ENCODE results near the gene TMEM147. TPM values are rescaled to one million over a fixed set of nuclear protein-coding genes. Genes with fewer than 3 reads are reported as not detected.

TMEM147 gene
- total and polyA plus RNA-seq, 10 of the 15 experiments (the other 5 are each of a cell fraction or from before 2014, with no cell fraction given) = 53.4 to 145 (median 79.3) TPM

GRCh38 chr19:35562336-35562735, 16.9 kb downstream of the TMEM147 start:
- no peaks in the 10 kb centered on the region; a peak in 2 of 4 replicates for H3K27me3 ChIP-seq (replicated peaks in 1 of 2; ENCODE audit: control insufficient read depth in 2 of 2, insufficient read depth in 2 of 2, low read length in 1 of 2)
- H3K9ac ChIP-seq (ENCODE audit: control insufficient read depth, insufficient read depth, low read length) = no peak overlapping the region
- no peak overlapping the region for H2AFZ ChIP-seq (ENCODE audit: control insufficient read depth, low read depth, low read length)
- ChIA-PET CTCF (interaction anchor here (0.6 kb wide), 1 partner anchor 512 kb away, joined by 3 read pairs; no protein-coding TSS in a partner anchor), POLR2A (no interaction called here), RAD21 (ENCODE audit: unreplicated experiment) (interaction anchor here (0.6 kb wide), 1 partner anchor 134 kb away, joined by 3 read pairs; no protein-coding TSS in a partner anchor), SMC1A (ENCODE audit: uncharacterized antibody, unreplicated experiment) (no interaction called here)
- BruUV-seq (replicated peaks) = no TSS peak
- WGBS (ENCODE audit: insufficient coverage, insufficient replicate concordance, low lambda C conversion rate, missing lambda C conversion rate) = 44% methylated on average over 17 of the region's 17 CpGs
- no peaks in the 10 kb centered on the region for H3K79me2 ChIP-seq (ENCODE audit: control insufficient read depth, insufficient read depth, low read length)
- no peak overlapping the region for H3K4me2 ChIP-seq (ENCODE audit: control insufficient read depth, insufficient read depth)
- no peaks in the 10 kb centered on the region; the same call in 2 of the 3 replicates for H3K9me3 ChIP-seq (replicated peaks; ENCODE audit: control insufficient read depth, insufficient read depth, low read length)
- H3K4me1 ChIP-seq (ENCODE audit: control insufficient read depth, insufficient read depth, low read length) = peaks cover 30% of the 10 kb centered on the region
- no peaks in the 10 kb centered on the region for H3K36me3 ChIP-seq (ENCODE audit: control insufficient read depth in 2 of 2, insufficient read depth in 2 of 2, low read length in 1 of 2)
- ATAC-seq (no peak; the same call in 2 of the 3 replicates), DNase-seq (ENCODE audit: low read depth, low spot score) (no peak), FAIRE-seq (no peak)
- in situ Hi-C loops (cut with MboI) (no loop called here), intact Hi-C loops (cut with micrococcal nuclease; ENCODE audit: unreplicated experiment) (no loop called here)
- H3K4me3 ChIP-seq = no peak overlapping the region
- no peak overlapping the region for H3K27ac ChIP-seq (ENCODE audit: control insufficient read depth, insufficient read depth)
- TF ChIP-seq YY1 (IDR thresholded peaks at IDR 0.05; ENCODE audit: low read depth, low read length) (no peak), SRF (IDR thresholded peaks at IDR 0.05; ENCODE audit: low read depth in 2 of 2, low read length in 2 of 2) (no peak), STAT1 (conservative IDR thresholded peaks at IDR 0.05) (no peak), ZBTB40 (IDR thresholded peaks at IDR 0.05; ENCODE audit: borderline replicate concordance) (no peak), SKIL (IDR thresholded peaks at IDR 0.05; ENCODE audit: low read depth, poor library complexity, severe bottlenecking) (no peak), NFYA (IDR thresholded peaks at IDR 0.05; ENCODE audit: borderline replicate concordance, low read depth, low read length) (no peak), USF1 (IDR thresholded peaks at IDR 0.05; ENCODE audit: borderline replicate concordance, extremely low read length, insufficient read depth, low read depth, low read length) (no peak), ZNF274 (IDR thresholded peaks at IDR 0.05; ENCODE audit: insufficient read depth, insufficient read length) (no peak), POU2F2 (IDR thresholded peaks at IDR 0.05; ENCODE audit: borderline replicate concordance, low read depth, low read length) (no peak), TCF7 (IDR thresholded peaks at IDR 0.05; ENCODE audit: borderline replicate concordance) (no peak), ZSCAN29 (IDR thresholded peaks at IDR 0.05) (no peak)
- H4K20me1 ChIP-seq (ENCODE audit: control insufficient read depth, insufficient read depth) = no peaks in the 10 kb centered on the region

Data from GM12878 (cell line).